Measurements from ENCODE around the gene LCTL.

DNA sequence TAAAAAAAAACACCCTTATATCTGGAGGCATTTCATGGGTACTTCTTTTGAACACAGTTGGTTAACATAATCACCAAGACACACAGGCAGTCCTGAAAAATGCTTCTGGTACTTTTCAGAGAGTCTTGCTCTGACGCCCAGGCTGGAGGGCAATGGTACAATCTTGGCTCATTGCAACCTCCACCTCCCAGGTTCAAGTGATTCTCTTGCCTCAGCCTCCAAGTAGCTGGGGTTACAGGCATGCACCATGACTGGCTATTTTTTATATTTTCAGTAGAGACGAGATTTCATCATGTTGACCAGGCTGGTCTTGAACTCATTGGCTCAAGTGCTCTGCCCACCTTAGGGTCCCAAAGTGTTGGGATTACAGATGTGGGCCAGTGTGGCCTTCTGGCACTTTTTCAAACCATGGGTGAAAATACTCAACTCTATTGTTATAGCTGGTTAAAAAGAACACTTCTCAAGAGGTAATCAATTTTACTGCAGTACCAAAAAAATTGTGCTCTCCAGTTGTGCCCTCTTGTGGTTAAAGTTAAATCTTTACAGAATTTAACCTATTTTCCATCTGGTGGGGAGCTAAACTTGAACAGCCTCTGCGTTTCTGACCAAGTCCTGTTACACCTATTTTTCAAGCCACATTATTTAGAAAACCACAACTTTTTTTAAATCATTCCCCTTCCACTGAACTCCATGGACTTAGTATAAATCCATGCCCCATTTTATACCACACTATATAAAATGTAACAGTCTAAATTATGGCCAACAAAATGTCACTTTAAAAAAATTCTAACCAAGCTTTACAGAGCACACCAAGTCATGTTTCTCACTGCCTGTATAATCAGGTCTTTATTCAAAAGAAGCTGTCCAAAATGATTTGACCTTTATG is 67.1 kb downstream of the LCTL start:
- TF ChIP-seq, protein P1, sequence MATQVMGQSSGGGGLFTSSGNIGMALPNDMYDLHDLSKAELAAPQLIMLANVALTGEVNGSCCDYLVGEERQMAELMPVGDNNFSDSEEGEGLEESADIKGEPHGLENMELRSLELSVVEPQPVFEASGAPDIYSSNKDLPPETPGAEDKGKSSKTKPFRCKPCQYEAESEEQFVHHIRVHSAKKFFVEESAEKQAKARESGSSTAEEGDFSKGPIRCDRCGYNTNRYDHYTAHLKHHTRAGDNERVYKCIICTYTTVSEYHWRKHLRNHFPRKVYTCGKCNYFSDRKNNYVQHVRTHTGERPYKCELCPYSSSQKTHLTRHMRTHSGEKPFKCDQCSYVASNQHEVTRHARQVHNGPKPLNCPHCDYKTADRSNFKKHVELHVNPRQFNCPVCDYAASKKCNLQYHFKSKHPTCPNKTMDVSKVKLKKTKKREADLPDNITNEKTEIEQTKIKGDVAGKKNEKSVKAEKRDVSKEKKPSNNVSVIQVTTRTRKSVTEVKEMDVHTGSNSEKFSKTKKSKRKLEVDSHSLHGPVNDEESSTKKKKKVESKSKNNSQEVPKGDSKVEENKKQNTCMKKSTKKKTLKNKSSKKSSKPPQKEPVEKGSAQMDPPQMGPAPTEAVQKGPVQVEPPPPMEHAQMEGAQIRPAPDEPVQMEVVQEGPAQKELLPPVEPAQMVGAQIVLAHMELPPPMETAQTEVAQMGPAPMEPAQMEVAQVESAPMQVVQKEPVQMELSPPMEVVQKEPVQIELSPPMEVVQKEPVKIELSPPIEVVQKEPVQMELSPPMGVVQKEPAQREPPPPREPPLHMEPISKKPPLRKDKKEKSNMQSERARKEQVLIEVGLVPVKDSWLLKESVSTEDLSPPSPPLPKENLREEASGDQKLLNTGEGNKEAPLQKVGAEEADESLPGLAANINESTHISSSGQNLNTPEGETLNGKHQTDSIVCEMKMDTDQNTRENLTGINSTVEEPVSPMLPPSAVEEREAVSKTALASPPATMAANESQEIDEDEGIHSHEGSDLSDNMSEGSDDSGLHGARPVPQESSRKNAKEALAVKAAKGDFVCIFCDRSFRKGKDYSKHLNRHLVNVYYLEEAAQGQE (IDR thresholded peaks at IDR 0.05; ENCODE audit: low read depth, low read length): no peak
- TF ChIP-seq JUND (IDR thresholded peaks at IDR 0.05): no peak
- TF ChIP-seq CTCF (IDR thresholded peaks at IDR 0.05): peak; percentile 64
- TF ChIP-seq SIN3A (IDR thresholded peaks at IDR 0.05; ENCODE audit: borderline replicate concordance, low read depth, low read length): no peak
- TF ChIP-seq, protein P2, sequence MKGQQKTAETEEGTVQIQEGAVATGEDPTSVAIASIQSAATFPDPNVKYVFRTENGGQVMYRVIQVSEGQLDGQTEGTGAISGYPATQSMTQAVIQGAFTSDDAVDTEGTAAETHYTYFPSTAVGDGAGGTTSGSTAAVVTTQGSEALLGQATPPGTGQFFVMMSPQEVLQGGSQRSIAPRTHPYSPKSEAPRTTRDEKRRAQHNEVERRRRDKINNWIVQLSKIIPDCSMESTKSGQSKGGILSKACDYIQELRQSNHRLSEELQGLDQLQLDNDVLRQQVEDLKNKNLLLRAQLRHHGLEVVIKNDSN (IDR thresholded peaks at IDR 0.05; ENCODE audit: borderline replicate concordance, low read depth): no peak
- no peak for TF ChIP-seq ZBTB33 (IDR thresholded peaks at IDR 0.05; ENCODE audit: borderline replicate concordance, low read depth)
- peak; percentile 32; the same call in 1 of the 2 replicates for TF ChIP-seq RAD21 (IDR thresholded peaks at IDR 0.05; ENCODE audit: low read length)
- TF ChIP-seq, protein P3, sequence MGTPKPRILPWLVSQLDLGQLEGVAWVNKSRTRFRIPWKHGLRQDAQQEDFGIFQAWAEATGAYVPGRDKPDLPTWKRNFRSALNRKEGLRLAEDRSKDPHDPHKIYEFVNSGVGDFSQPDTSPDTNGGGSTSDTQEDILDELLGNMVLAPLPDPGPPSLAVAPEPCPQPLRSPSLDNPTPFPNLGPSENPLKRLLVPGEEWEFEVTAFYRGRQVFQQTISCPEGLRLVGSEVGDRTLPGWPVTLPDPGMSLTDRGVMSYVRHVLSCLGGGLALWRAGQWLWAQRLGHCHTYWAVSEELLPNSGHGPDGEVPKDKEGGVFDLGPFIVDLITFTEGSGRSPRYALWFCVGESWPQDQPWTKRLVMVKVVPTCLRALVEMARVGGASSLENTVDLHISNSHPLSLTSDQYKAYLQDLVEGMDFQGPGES (IDR thresholded peaks at IDR 0.05; ENCODE audit: low read depth, low read length): no peak
- TF ChIP-seq RCOR1 (IDR thresholded peaks at IDR 0.05; ENCODE audit: low read length): no peak
- no peak for TF ChIP-seq SMC3 (IDR thresholded peaks at IDR 0.05; ENCODE audit: low read depth, low read length)
- TF ChIP-seq PBX3 (IDR thresholded peaks at IDR 0.05): no peak
